ENCODE measurements around the gene METTL8.
"Not testable (repeated sequence)": the region's sequence is repeated elsewhere in the genome, so short reads cannot be mapped to it uniquely, and the experiment has no call there.

METTL8 gene

GRCh38 chr2:171390941-171391516 is 42.8 kb downstream of the METTL8 start:
- Histone ChIP-seq H3K36me3 (ENCODE audit: control insufficient read depth, low read depth, low read length) (no peaks in the 10 kb centered on the region), H3K9ac (ENCODE audit: low read length) (no peak overlapping the region), H3K9me3 (ENCODE audit: control insufficient read depth, low read depth, low read length) (no peaks in the 10 kb centered on the region), H3K4me3 (ENCODE audit: low read length) (no peak overlapping the region), H3K27me3 (ENCODE audit: control insufficient read depth, insufficient read depth, low read length) (no peaks in the 10 kb centered on the region), H3K4me1 (ENCODE audit: control insufficient read depth, low read depth, low read length) (peaks cover 38% of the 10 kb centered on the region), H3K27ac (ENCODE audit: low read length) (no peak overlapping the region)

DNA sequence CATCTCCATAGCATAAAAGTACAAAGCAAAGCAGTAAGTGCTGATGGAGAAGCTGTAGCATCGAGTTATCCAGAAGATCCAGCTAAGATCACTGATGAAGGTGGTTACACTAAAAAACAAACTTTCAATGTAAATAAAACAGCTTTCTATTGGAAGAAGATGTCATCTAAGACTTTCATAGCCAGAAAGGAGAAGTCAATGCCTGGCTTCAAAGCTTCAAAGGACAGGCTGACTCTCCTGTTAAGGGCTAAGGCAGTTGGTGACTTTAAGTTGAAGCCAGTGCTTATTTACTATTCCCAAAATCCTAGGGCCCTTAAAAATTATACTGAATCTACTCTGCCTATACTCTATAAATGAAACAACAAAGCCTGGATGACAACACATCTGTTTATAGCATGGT is 44.0 kb downstream of the METTL8 start:
- H3K27me3 ChIP-seq (ENCODE audit: control insufficient read depth, insufficient read depth, low read length), result no peaks in the 10 kb centered on the region
- H3K9me3 ChIP-seq (ENCODE audit: control insufficient read depth, low read depth, low read length), result no peaks in the 10 kb centered on the region
- peaks cover 41% of the 10 kb centered on the region for H3K4me1 ChIP-seq (ENCODE audit: control insufficient read depth, low read depth, low read length)
- no peak overlapping the region for H3K9ac ChIP-seq (ENCODE audit: low read length)
- no peak overlapping the region for H3K4me3 ChIP-seq (ENCODE audit: low read length)
- no peaks in the 10 kb centered on the region for H3K36me3 ChIP-seq (ENCODE audit: control insufficient read depth, low read depth, low read length)
- no peak overlapping the region for H3K27ac ChIP-seq (ENCODE audit: low read length)

- H3K27me3 ChIP-seq (ENCODE audit: control insufficient read depth, insufficient read depth, low read length), result no peaks in the 10 kb centered on the region
- H3K27ac ChIP-seq (ENCODE audit: low read length), result no peak overlapping the region
- no peaks in the 10 kb centered on the region for H3K9me3 ChIP-seq (ENCODE audit: control insufficient read depth, low read depth, low read length)
- peaks cover 40% of the 10 kb centered on the region for H3K4me1 ChIP-seq (ENCODE audit: control insufficient read depth, low read depth, low read length)
- H3K4me3 ChIP-seq (ENCODE audit: low read length), result no peak overlapping the region
- no peak overlapping the region for H3K9ac ChIP-seq (ENCODE audit: low read length)
- H3K36me3 ChIP-seq (ENCODE audit: control insufficient read depth, low read depth, low read length), result no peaks in the 10 kb centered on the region
Measured at GRCh38 chr2:171389325-171389724, 44.5 kb downstream of the METTL8 start.

DNA sequence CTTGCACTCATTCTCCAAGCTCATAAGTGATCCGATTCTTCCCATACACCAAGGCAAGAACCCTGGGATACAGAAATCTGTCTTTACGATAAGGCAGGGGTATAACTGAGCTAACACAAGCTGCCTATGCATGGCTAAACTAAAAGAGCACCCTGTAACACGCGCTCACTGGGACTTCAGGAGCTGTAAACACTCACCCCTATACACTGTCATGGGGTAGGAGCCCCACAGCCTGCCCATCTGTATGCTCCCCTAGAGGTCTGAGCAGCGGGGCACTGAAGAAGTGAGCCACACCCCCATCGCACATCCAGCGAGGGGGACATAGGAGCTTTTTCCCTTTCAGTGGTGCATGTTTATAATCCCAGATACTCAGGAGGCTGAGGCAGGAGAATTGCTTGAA is 46.7 kb downstream of the METTL8 start:
- Histone ChIP-seq H3K9ac (ENCODE audit: low read length) (no peak overlapping the region), H3K4me3 (ENCODE audit: low read length) (peak overlapping the region; percentile 1), H3K36me3 (ENCODE audit: control insufficient read depth, low read depth, low read length) (no peaks in the 10 kb centered on the region), H3K4me1 (ENCODE audit: control insufficient read depth, low read depth, low read length) (peaks cover 32% of the 10 kb centered on the region), H3K9me3 (ENCODE audit: control insufficient read depth, low read depth, low read length) (no peaks in the 10 kb centered on the region), H3K27ac (ENCODE audit: low read length) (no peak overlapping the region), H3K27me3 (ENCODE audit: control insufficient read depth, insufficient read depth, low read length) (no peaks in the 10 kb centered on the region)

GRCh38 chr2:171386627-171387026 is 47.2 kb downstream of the METTL8 start:
- Histone ChIP-seq H3K36me3 (ENCODE audit: control insufficient read depth, low read depth, low read length) (no peaks in the 10 kb centered on the region), H3K27ac (ENCODE audit: low read length) (no peak overlapping the region), H3K4me3 (ENCODE audit: low read length) (peak overlapping the region; percentile 1), H3K9me3 (ENCODE audit: control insufficient read depth, low read depth, low read length) (no peaks in the 10 kb centered on the region), H3K9ac (ENCODE audit: low read length) (no peak overlapping the region), H3K4me1 (ENCODE audit: control insufficient read depth, low read depth, low read length) (peaks cover 27% of the 10 kb centered on the region), H3K27me3 (ENCODE audit: control insufficient read depth, insufficient read depth, low read length) (no peaks in the 10 kb centered on the region)

DNA sequence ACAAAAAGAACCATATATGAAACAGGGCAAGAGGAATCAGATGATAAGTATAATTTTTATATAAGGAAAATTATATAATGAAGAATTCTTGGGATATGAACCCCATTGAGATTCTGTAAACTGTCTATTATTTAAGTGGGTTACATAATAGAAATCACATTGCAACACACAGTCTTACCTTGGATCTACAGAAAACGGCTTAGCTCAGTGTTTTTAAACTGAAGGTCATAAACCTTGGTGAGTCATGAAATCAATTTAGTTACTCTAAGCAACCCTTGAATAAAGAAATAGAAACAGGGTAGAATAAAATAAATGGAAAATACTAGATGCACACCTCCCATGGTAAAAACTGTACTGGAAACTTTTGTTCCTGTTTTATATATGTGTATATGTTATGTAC is 50.7 kb downstream of the METTL8 start:
- Histone ChIP-seq H3K27ac (ENCODE audit: low read length) (no peak overlapping the region), H3K4me1 (ENCODE audit: control insufficient read depth, low read depth, low read length) (peaks cover 23% of the 10 kb centered on the region), H3K4me3 (ENCODE audit: low read length) (no peak overlapping the region), H3K36me3 (ENCODE audit: control insufficient read depth, low read depth, low read length) (no peaks in the 10 kb centered on the region), H3K27me3 (ENCODE audit: control insufficient read depth, insufficient read depth, low read length) (no peaks in the 10 kb centered on the region), H3K9ac (ENCODE audit: low read length) (no peak overlapping the region), H3K9me3 (ENCODE audit: control insufficient read depth, low read depth, low read length) (no peaks in the 10 kb centered on the region)

DNA sequence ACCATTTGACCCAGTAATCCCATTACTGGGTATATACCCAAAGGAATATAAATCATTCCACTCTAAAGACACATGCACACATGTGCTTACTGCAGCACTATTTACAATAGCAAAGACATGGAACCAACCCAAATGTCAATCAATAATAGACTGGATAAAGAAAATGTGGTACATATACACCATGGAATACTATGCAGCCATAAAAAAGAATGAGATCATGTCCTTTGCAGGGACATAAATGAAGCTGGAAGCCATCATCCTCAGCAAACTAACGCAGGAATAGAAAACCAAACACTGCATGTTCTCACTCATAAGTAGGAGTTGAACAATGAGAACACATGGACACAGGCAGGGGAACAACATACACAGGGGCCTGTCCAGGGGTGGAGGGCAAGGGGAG is 51.6 kb downstream of the METTL8 start:
- H3K27ac ChIP-seq (ENCODE audit: low read length); H3K36me3 ChIP-seq (ENCODE audit: control insufficient read depth, low read depth, low read length); H3K9ac ChIP-seq (ENCODE audit: low read length); H3K4me3 ChIP-seq (ENCODE audit: low read length); H3K9me3 ChIP-seq (ENCODE audit: control insufficient read depth, low read depth, low read length); H3K27me3 ChIP-seq (ENCODE audit: control insufficient read depth, insufficient read depth, low read length): not testable (repeated sequence)
- H3K4me1 ChIP-seq (ENCODE audit: control insufficient read depth, low read depth, low read length), result peaks cover 17% of the 10 kb centered on the region

- not testable (repeated sequence) for H3K9ac ChIP-seq (ENCODE audit: low read length); H3K4me1 ChIP-seq (ENCODE audit: control insufficient read depth, low read depth, low read length); H3K27me3 ChIP-seq (ENCODE audit: control insufficient read depth, insufficient read depth, low read length); H3K9me3 ChIP-seq (ENCODE audit: control insufficient read depth, low read depth, low read length); H3K4me3 ChIP-seq (ENCODE audit: low read length); H3K36me3 ChIP-seq (ENCODE audit: control insufficient read depth, low read depth, low read length); H3K27ac ChIP-seq (ENCODE audit: low read length)
Measured at GRCh38 chr2:171377852-171378251, 55.9 kb downstream of the METTL8 start.

- Histone ChIP-seq H3K4me1 (ENCODE audit: control insufficient read depth, low read depth, low read length) (no peaks in the 10 kb centered on the region), H3K36me3 (ENCODE audit: control insufficient read depth, low read depth, low read length) (no peaks in the 10 kb centered on the region), H3K9me3 (ENCODE audit: control insufficient read depth, low read depth, low read length) (peaks cover 4% of the 10 kb centered on the region), H3K4me3 (ENCODE audit: low read length) (no peak overlapping the region), H3K27me3 (ENCODE audit: control insufficient read depth, insufficient read depth, low read length) (no peaks in the 10 kb centered on the region), H3K27ac (ENCODE audit: low read length) (no peak overlapping the region), H3K9ac (ENCODE audit: low read length) (no peak overlapping the region)
Measured at GRCh38 chr2:171367692-171368091, 66.1 kb downstream of the METTL8 start.

- H3K4me1 ChIP-seq (ENCODE audit: control insufficient read depth, low read depth, low read length), result no peaks in the 10 kb centered on the region
- H3K4me3 ChIP-seq (ENCODE audit: low read length), result no peak overlapping the region
- no peaks in the 10 kb centered on the region for H3K27me3 ChIP-seq (ENCODE audit: control insufficient read depth, insufficient read depth, low read length)
- no peaks in the 10 kb centered on the region for H3K36me3 ChIP-seq (ENCODE audit: control insufficient read depth, low read depth, low read length)
- no peak overlapping the region for H3K9ac ChIP-seq (ENCODE audit: low read length)
- no peak overlapping the region for H3K27ac ChIP-seq (ENCODE audit: low read length)
- H3K9me3 ChIP-seq (ENCODE audit: control insufficient read depth, low read depth, low read length), result peaks cover 4% of the 10 kb centered on the region
Measured at GRCh38 chr2:171365778-171366177, 68.0 kb downstream of the METTL8 start.

DNA sequence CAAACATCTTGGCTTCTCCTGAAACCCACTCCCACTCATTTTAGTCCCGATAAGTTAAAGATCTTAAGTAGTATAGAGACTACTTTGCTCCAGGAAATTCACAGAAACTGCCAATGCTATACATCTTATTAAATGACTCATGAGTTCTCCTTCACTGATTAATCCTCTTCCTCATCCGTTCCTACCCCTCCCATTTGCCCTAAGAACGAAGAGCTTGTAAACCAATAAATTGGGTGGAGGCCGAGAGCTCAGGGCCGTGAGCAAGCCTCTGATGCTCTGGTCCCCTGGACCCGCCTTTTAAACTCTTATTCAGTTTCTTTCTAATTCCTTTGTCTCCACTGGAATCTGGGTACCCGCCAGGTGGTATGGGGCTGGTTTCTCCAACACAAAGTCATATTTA is 68.6 kb downstream of the METTL8 start:
- H3K4me3 ChIP-seq (ENCODE audit: low read length), result no peak overlapping the region
- no peaks in the 10 kb centered on the region for H3K4me1 ChIP-seq (ENCODE audit: control insufficient read depth, low read depth, low read length)
- H3K27ac ChIP-seq (ENCODE audit: low read length), result no peak overlapping the region
- H3K36me3 ChIP-seq (ENCODE audit: control insufficient read depth, low read depth, low read length), result no peaks in the 10 kb centered on the region
- H3K27me3 ChIP-seq (ENCODE audit: control insufficient read depth, insufficient read depth, low read length), result no peaks in the 10 kb centered on the region
- H3K9me3 ChIP-seq (ENCODE audit: control insufficient read depth, low read depth, low read length), result peaks cover 4% of the 10 kb centered on the region
- no peak overlapping the region for H3K9ac ChIP-seq (ENCODE audit: low read length)

- no peaks in the 10 kb centered on the region for H3K27me3 ChIP-seq (ENCODE audit: control insufficient read depth, insufficient read depth, low read length)
Measured at GRCh38 chr2:171362396-171362795, 71.4 kb downstream of the METTL8 start.

More at GRCh38 chr2:171362396-171362795, 71.4 kb downstream of the METTL8 start:
- Histone ChIP-seq H3K9me3 (ENCODE audit: control insufficient read depth, low read depth, low read length) (peaks cover 9% of the 10 kb centered on the region), H3K36me3 (ENCODE audit: control insufficient read depth, low read depth, low read length) (no peaks in the 10 kb centered on the region), H3K4me3 (ENCODE audit: low read length) (no peak overlapping the region), H3K9ac (ENCODE audit: low read length) (no peak overlapping the region), H3K27ac (ENCODE audit: low read length) (no peak overlapping the region), H3K4me1 (ENCODE audit: control insufficient read depth, low read depth, low read length) (no peaks in the 10 kb centered on the region)
